HEK293T (cell line): Measurements from ENCODE around the gene IFNA2.

Experiments used
- BHLHE40 ChIP-seq: fragments of 450-650 bp; IDR thresholded peaks from 2 replicates; pipeline ENCODE4 v1.6.1; 2016; ENCODE audit warnings: mild to moderate bottlenecking, moderate library complexity, borderline replicate concordance
- HDGF ChIP-seq: fragments of 450-650 bp; IDR thresholded peaks from 2 replicates; pipeline ENCODE4 v1.6.1; 2017; ENCODE audit warnings: antibody characterized with exemption, borderline replicate concordance
- L3MBTL2 ChIP-seq: fragments of 450-650 bp; conservative IDR thresholded peaks from 2 replicates; pipeline ENCODE4 v1.6.1; 2016; ENCODE audit warnings: mild to moderate bottlenecking
- SP1 ChIP-seq: fragments of 450-650 bp; IDR thresholded peaks from 2 replicates; pipeline ENCODE4 v1.6.1; 2017
- SUZ12 ChIP-seq: fragments of 450-650 bp; IDR thresholded peaks from 2 replicates; pipeline ENCODE4 v1.6.1; 2016; ENCODE audit warnings: mild to moderate bottlenecking

DNA sequence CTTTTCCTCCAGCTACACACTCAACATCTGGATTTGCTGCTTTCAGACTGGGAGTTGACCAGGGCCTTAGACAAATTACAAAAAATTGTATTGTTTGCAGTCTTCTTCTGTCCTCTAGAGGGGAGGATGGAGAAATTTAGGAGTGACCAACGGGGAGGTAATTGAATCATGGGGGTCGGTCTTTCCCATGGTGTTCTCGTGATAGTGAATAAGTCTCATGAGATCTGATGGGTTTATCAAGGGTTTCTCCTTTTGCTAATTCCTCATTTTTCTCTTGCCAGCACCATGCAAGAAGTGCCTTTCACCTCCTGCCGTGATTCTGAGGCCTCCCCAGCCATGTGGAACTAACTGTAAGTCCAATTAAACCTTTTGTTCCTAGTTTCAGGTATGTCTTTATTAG lies 28.0 kb upstream of the IFNA2 start:
- TF ChIP-seq L3MBTL2 (no peak), SP1 (no peak), HDGF (no peak), SUZ12 (no peak), BHLHE40 (no peak)
